SK-N-SH (cell line): ENCODE measurements around the gene LZTFL1.

Source experiments
- CTCF ChIP-seq: fragments of 200-600 bp; sonication (generic); IDR thresholded peaks from 2 replicates; pipeline ENCODE4 v1.6.1; 2017; ENCODE audit warnings: antibody characterized with exemption, mild to moderate bottlenecking, moderate library complexity
- NFIC ChIP-seq: IDR thresholded peaks from 2 replicates; pipeline ENCODE4 v1.4.0; 2012; ENCODE audit warnings: borderline replicate concordance
- NRF1 ChIP-seq: IDR thresholded peaks from 2 replicates; pipeline ENCODE4 v1.6.1; 2012; ENCODE audit warnings: low read depth, mild to moderate bottlenecking, low read length
- POLR2AphosphoS5 ChIP-seq: IDR thresholded peaks from 2 replicates; pipeline ENCODE4 v1.6.1; 2012; ENCODE audit warnings: low read depth, low read length
- RXRA ChIP-seq: IDR thresholded peaks from 2 replicates; pipeline ENCODE4 v1.4.0; 2012; ENCODE audit warnings: low read depth, mild to moderate bottlenecking, borderline replicate concordance
- SIN3A ChIP-seq: IDR thresholded peaks from 2 replicates; pipeline ENCODE4 v1.6.1; 2012; ENCODE audit warnings: low read depth, mild to moderate bottlenecking, low read length, moderate library complexity, borderline replicate concordance
- USF2 ChIP-seq: fragments of 150-350 bp; IDR thresholded peaks from 2 replicates; pipeline ENCODE4 v1.6.1; 2017; ENCODE audit warnings: antibody characterized with exemption, low read length, low read depth, borderline replicate concordance

GRCh38 chr3:45806072-45806471 is 35.8 kb downstream of the LZTFL1 start:
- TF ChIP-seq POLR2AphosphoS5 (no peak), NRF1 (no peak), CTCF (no peak), SIN3A (no peak), NFIC (no peak), RXRA (no peak), USF2 (no peak)
